Sciatic nerve (tissue), 2 donors: ENCODE results near the gene L3MBTL3. TPM values are rescaled to one million over a fixed set of nuclear protein-coding genes. Genes with fewer than 3 reads are reported as not detected.

Experiments
- ATAC-seq: fragments of 200-7000 bp; cut with Tn5 transposase; one replicate; pipeline ENCODE4 v1.9.1; 2020; ENCODE audit warnings: mild to moderate bottlenecking, moderate library complexity
- DNase-seq: peaks from one replicate; pipeline ENCODE4 v3.0.0-alpha.2; 2020; ENCODE audit warnings: low spot score
- intact Hi-C: fragments of 100-400 bp; cut with DNase I; formaldehyde crosslinking; loops from one replicate; pipeline ENCODE4 v1.14.2; 2022
- total RNA-seq: library from RNA; stranded (reverse); fragmentation: NEBNext Ultra II Directional; extraction: Animal tissue kit (Norgen Biotek cat#: 25700); gene quantifications from one replicate; pipeline ENCODE4 v1.2.1, GENCODE V29; 2021
- donor health status: DM: no; HTN: no; CAD: no.
- donor health status: DM: no; HTN: no; CAD: no.

Gene L3MBTL3
- 24.2 TPM for total RNA-seq

- intact Hi-C loops, result no loop called here
- ATAC-seq (peak; percentile 90), DNase-seq (peak; percentile 93)
These were observed at the start of gene L3MBTL3 for GRCh38 chr6:130018292-130018743. L3MBTL3 (plus strand) TSS chr6:130018581; CDS start chr6:130042700, 24,119 bp downstream.

GRCh38 chr6:129969064-129969463, 49.3 kb upstream of the L3MBTL3 start:
- ATAC-seq, result no peak
- intact Hi-C loops, result no loop called here

GRCh38 chr6:129976110-129976509, 42.3 kb upstream of the L3MBTL3 start:
- DNase-seq (no peak), ATAC-seq (no peak)
- intact Hi-C loops, result no loop called here

More at GRCh38 chr6:129969064-129969463, 49.3 kb upstream of the L3MBTL3 start:
- no peak for DNase-seq

GRCh38 chr6:129978148-129978916, 40.0 kb upstream of the L3MBTL3 start:
- intact Hi-C loops, result no loop called here
- ATAC-seq (no peak), DNase-seq (no peak)

GRCh38 chr6:129980821-129981220, 37.6 kb upstream of the L3MBTL3 start:
- intact Hi-C loops, result no loop called here
- DNase-seq (no peak), ATAC-seq (no peak)

GRCh38 chr6:129981598-129981997, 36.8 kb upstream of the L3MBTL3 start:
- no peak for DNase-seq
- intact Hi-C loops, result no loop called here
- no peak for ATAC-seq

GRCh38 chr6:129989396-129989795, 29.0 kb upstream of the L3MBTL3 start:
- intact Hi-C loops, result no loop called here
- DNase-seq, result no peak
- no peak for ATAC-seq

GRCh38 chr6:129992881-129993280, 25.5 kb upstream of the L3MBTL3 start:
- intact Hi-C loops, result no loop called here
- ATAC-seq, result no peak
- no peak for DNase-seq

GRCh38 chr6:129994410-129994809, 24.0 kb upstream of the L3MBTL3 start:
- DNase-seq (no peak), ATAC-seq (no peak)
- intact Hi-C loops, result no loop called here

- DNase-seq, result no peak
- intact Hi-C loops, result no loop called here
- no peak for ATAC-seq
These were observed 22.0 kb upstream of the L3MBTL3 start for GRCh38 chr6:129996387-129996786.

- ATAC-seq, result no peak
- intact Hi-C loops, result no loop called here
- no peak for DNase-seq
These were observed 17.6 kb upstream of the L3MBTL3 start for GRCh38 chr6:130000526-130001421.

GRCh38 chr6:130008236-130008873, 10.0 kb upstream of the L3MBTL3 start:
- DNase-seq (no peak), ATAC-seq (no peak)
- intact Hi-C loops, result no loop called here

- DNase-seq (no peak), ATAC-seq (no peak)
- intact Hi-C loops, result no loop called here
These were observed 9.2 kb upstream of the L3MBTL3 start for GRCh38 chr6:130009146-130009545.

GRCh38 chr6:130010387-130010786, 8.0 kb upstream of the L3MBTL3 start:
- ATAC-seq (no peak), DNase-seq (no peak)
- intact Hi-C loops, result no loop called here

GRCh38 chr6:130012728-130013127, 5.7 kb upstream of the L3MBTL3 start:
- intact Hi-C loops, result no loop called here

GRCh38 chr6:130018744-130019325, 454 bp downstream of the L3MBTL3 start:
- peak; percentile 1 for ATAC-seq
- intact Hi-C loops, result no loop called here
- no peak for DNase-seq

More at GRCh38 chr6:130012728-130013127, 5.7 kb upstream of the L3MBTL3 start:
- DNase-seq (no peak), ATAC-seq (no peak)

GRCh38 chr6:130019326-130020072, 1.1 kb downstream of the L3MBTL3 start:
- ATAC-seq (no peak), DNase-seq (peak; percentile 63)

More at GRCh38 chr6:130019326-130020072, 1.1 kb downstream of the L3MBTL3 start:
- intact Hi-C loops, result loop anchor here (10.0 kb wide), 1 partner anchor 425 kb away; no protein-coding TSS in a partner anchor
